ENCODE data around the gene ZNF48.

Gene ZNF48

DNA sequence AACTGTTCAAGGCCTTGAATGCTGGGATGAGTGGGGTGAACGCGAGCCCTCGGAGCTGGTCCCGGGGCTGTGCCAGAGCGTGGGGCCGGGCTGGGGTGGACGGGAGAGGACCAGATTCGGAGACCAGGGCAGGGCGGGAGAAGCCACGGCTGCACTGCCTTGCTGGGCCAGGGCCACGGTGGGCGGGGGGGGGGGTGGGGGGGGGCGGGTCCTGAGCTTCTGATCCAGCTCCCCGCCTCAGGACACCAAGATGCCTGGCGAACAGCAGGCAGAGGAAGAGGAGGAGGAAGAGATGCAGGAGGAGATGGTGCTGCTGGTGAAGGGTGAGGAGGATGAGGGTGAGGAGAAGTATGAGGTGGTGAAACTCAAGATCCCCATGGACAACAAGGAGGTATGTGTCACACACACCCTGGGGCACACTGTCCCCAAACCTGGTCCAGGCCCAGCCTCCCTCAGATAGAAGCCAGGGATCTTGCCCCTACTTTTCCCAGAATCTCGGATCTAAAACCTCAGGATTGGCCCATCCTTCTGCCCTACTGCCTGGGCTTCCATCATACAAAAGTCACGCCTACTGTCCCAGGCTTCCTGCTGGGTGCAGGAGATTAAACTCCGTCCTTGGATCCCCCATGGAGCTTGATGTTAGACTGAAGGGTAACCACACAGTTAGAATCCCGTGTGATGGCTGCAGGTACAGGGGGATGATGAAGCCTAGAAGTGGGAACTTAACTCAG, 12.7 kb downstream of the ZNF48 start:
- no peak for FAIRE-seq

DNA sequence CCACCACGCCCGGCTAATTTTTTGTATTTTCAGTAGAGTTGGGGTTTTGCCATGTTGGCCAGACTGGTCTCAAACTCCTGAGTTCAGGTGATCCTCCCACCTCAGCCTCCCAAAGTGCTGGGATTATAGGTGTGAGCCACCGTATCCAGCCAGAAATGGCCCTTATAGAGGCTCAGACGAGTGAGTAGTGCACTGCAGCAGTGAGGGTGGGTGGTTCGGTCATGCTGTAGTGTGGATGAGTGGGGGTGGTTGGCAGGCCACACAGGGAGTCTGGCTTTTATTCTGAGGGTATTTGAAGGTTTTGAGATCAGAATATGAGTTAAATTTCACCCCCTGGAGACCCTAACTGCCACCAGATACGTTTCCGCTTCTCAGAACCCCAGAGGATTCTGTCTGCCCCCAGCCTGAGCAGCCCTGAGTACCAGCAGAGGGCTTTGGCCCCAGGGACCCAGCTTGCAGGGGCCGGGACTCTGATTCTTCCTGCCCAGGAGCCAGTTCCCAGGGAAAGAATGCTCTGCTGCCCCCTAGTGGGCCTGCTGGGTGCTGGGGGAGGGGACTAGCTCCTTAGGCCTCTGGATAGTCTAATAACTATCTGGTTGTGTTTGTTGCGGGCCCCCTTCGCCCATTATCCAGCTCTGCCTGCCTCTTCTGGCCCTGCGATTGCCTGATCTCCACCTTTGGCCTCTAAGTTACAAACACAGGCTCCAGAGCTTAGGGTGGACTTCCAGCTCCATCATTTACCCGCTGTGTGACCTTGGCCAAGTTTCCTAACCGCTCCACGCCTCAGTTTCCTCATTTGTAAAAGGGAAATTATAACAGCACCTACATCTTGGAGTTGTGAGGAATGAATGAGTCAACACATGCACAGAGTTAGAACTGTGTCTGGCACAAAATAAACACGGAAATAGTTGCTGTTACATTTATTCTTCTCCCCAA, 14.2 kb downstream of the ZNF48 start:
- FAIRE-seq, result no peak

DNA sequence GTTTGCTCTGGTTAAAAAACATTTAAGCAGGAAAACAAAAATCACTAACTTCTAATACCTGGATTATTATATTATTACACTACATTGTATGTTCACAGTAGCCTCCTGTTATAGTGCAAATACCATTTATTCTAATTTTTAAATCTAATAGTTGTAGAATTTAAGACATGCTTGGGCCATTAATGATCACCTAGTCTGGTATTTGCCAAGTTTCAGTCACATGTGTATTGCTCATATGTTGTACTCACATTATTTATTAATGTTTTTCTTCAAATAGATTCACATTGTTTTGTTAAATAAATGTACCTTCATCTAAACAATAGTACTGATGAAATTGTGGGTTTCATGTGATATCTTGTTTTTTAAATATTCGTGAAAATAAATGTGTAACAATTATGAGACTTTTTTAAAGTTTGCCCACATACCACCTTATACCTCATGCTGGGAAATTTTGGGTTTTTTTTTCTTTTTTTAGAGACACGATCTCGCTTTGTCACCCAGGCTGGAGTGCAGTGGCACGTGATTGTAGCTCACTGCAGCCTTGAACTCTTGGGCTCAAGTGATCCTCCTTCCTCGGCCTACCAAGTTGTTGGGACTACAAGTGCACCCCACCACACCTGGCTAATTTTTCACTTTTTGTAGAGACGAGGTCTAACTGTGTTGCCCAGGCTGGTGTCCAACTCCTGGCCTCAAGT, 18.0 kb downstream of the ZNF48 start:
- FAIRE-seq, result no peak

DNA sequence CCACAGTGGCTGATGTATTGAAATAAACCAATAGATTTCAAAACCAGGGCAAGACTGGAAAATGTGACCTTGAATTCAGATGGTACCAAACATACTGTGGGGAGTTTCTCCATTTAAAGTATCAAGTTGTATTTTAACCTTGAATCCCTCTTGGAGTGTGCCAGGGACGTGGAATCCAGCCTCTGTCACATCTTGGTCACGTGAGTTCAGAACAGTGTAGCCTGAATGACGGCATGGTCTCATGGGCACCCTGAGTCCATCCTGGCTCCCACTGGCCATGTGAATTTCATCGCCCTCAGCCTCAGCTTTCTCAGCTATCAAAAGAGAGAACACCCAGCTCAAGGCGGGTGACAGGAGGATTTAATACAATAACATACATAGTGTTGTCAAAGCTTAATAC, 18.9 kb downstream of the ZNF48 start:
- no peak for FAIRE-seq

DNA sequence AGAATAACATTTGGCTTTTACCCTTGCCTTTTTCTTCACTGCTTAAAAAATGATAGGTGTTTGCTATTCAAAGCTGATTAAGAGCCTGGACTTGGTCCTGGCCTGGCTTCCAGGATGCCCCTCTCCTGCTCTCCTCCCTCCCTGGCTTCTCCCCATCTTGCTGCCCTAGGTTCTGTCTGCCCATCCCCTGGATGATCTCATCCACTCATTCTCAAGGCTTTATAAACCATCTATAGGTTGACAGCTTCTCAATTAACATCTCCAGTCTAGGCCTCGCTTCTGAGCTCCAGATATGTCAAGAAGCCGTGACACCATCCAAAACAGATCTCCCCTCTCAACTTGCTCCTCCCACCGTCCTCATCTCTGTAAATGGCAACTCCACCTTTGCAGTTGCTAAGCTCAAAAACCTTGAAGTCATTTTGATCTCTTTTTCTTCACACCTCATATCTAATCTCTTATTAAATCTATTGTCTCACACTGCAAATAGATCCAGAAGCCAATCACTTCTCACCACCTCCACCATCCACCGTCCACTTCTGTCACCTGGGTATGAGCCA, 20.9 kb downstream of the ZNF48 start:
- FAIRE-seq, result no peak

DNA sequence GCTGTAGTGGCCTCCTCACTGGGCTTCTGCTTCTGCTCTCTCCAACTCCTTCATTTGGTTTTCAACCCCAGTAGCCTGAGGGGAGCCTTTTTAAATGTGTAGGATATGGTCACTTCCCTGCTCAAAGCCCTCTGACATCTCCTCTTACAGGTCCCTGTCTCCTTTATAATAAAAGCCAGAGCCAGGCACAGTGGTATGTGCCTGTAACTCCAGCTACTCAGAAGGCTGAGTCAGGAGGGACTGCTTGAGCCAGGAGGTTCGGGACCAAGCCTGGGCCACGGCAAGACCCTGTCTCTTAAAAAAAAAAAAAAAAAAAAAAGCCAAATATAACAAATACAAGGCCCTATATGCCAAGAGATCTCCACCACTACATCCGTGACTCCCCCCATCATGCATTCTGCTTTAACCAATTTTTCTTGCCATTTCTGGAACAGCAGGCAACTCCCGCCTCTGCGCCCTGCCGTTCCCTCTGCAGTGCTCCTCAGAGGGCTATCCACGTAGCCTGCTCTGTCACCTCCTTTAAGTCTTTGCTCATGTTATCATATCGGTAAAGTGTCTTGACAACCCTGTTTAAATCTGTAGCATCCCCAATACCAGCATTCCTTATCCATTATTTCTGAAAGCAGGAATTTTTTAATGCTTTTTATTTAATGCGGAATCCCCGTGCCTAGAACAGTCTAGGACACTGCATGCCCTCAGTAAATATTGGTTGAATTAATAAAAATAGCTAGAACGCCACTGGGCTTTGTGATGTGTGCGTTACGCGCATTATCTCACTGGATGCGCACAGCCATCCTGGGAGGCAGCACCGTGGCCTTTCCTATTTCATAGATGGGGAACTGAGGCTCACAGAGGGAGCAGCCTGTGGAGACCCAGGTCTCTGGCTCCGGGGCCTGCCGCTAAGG, 21.7 kb downstream of the ZNF48 start:
- no peak for FAIRE-seq

DNA sequence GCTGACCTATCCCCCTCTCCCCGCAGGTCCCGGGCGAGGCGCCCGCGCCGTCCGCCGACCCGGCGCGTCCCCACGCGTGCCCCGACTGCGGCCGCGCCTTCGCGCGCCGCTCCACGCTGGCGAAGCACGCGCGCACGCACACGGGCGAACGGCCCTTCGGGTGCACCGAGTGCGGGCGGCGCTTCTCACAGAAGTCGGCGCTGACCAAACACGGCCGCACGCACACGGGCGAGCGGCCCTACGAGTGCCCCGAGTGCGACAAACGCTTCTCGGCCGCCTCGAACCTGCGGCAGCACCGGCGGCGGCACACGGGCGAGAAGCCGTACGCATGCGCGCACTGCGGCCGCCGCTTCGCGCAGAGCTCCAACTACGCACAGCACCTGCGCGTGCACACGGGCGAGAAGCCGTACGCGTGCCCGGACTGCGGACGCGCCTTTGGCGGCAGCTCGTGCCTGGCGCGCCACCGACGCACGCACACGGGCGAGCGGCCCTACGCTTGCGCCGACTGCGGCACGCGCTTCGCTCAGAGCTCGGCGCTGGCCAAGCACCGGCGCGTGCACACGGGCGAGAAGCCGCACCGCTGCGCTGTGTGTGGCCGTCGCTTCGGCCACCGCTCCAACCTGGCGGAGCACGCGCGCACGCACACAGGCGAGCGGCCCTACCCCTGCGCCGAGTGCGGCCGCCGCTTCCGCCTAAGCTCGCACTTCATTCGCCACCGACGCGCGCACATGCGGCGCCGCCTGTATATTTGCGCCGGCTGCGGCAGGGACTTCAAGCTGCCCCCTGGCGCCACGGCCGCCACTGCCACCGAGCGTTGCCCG, 22.5 kb downstream of the ZNF48 start:
- FAIRE-seq, result no peak

DNA sequence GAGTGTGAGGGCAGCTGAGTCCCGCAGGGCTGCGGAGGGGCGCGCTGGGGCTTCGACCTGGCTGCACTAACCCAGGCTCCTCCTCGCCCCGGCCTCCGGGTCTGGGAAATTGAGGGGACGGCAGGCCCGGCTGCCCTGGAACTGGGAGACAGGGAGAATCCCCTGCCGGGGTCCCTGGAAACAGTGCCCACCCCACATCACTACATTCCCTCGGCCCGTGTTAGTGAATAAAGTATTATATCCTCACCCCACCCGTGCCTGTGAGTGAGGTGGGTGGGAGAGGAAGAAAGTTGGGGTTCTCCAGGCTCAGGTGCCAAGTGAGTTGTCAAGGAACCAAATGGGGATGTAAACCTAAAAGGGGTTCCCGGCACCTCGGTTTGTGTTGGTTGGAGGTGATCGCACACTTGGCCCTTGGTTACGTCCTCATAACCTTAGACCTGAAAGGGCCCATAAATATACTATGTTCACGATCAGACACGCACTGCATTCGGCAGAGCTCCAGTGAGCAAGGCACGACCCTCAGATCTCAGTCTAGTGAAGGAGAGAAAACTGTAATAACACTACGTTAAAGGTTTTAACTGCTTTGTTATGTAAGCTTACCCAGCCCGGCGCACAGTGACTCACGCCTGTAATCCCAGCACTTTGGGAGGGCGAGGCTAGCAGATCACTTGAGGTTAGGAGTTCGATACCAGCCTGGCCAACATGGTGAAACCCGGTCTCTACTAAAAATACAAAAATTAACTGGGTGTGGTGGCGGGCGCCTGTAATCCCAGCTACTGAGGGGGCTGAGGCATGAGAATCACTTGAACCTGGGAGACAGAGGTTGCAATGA, 23.3 kb downstream of the ZNF48 start:
- no peak for FAIRE-seq

DNA sequence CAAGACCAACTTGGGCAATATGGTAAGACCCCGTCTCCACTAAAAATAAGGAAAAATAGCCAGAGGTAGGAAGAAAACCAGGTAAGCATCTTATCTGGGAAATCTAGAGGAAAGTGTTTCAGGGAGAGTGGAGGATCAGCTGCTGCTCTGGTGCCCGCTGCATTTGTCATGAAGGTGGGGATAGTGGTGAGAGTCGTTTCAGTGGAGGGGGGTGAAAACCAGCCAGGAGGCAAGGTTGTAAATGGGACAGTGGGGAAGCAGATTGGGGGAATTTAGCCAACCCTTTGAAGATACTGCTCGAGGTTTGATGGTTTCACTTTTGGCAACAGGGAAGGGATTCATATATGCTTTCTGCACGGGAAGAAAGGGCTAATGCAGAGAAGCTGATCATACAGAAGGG, 25.8 kb downstream of the ZNF48 start:
- FAIRE-seq, result no peak

DNA sequence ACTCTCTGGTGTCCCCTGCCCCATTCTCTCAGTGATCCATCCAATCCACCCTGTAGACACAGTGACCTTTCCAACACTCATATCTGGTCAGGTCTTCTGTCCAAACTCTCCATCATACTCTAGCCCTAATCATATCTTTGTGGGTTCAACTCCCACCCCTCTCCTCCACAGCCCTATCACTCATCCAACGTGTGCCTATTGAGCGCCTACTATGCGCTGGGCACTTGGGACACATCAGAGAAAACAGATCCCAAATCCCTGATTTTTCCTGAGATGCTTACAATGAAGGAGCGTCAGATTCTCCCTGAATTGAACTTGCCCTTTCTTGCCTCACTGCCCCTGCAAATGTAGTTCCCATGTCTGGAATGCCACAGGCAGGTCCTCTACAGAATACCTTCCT, 32.8 kb downstream of the ZNF48 start:
- FAIRE-seq, result no peak

DNA sequence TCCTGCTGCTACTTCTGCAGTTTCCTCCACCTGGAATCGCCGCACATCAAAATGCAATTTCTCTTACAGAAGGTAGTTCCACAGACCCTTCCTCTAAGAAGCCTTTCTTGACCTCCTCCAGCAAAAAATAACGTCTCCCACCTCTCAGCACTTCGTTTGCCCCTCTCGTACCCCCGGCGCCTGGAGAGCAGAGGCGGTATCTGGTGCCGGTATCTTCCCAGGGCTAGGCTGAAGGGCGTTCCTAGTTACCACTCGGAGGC, 34.1 kb downstream of the ZNF48 start:
- FAIRE-seq, result no peak

DNA sequence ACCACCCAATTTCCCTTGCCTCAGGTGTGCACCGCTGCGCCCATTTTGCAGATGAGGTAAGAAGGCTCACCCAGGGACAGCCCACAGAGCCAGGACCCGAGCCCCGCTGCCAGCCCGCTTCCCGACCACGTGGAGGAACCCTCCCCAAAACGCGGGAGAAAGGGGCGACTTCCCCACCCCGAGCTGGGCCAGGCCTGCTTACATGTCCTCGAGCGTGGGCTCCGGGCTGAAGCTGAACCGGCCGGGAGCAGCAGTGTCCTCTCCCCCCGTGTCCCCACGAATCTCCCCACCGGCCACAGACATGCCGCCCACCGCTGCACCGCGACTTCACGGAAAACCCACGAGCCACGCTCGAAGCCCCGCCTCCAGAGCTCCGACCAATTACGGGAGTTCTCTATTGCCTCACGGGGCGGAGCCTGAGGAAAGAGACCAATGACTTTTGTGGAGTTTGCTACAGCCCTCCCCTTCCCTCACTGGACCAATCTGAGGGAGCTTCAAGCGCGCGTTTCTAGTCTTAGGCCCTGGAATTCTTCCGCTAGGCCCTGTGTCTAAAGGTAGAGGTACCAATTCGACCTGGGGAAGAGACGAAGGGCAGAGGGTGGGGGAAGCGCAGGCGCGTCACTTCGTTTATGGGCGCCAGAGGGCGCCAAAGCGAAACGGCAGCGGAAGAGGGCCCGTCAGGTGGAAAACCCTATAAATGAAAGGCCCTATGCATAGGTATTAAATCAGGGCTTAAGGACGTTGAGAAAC, 34.6 kb downstream of the ZNF48 start, which contains the start of gene DCTPP1:
TSS of gene DCTPP1 (minus strand) at position 353 of the 750 bp plus-strand sequence. CDS start at position 303, 50 bp downstream.
- no peak for FAIRE-seq

DNA sequence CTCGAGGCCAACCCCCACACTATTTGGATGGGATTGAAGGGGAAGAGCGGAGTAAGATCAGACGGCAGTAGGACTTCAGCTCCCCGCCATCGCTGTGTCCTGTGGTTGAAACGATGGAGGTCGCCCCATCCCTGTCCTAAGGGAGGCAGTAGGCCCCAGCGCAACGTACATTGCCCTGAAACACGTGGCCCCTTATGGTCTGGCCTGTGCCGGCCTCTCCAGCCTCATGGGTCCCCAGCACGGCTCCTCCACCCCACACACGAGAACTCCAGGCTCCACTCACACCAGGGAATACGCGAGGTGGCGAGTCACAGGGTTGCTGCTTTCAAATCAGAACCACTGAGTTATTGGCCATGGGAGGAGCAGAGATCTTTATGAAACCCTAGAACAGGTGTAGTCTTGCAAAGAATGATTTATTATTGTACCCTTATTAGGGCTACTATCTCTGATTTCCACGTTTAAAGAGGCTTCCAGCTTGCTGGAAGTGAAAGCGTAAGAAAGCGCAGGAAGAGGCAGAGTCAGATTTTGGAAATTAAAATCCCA, 35.3 kb downstream of the ZNF48 start:
- no peak for FAIRE-seq

DNA sequence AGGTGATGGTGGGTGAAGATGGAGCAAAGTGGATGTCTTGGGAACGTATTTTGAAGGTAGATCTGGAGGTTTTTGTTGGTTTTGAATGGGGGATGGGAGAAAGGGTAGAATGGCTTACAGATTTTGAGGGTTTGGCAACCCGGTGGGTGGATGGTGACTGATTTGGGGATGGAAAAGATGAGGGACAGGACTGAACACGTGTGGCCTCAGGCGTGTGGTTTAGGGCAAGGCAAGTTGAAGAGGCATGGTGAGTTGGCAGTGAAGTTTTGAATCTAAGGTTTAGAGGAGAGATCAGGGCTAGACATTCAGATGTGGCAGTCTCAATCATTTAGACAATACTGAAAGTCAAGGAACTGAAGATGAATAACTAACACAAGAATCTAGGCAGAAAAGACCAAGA, 39.6 kb downstream of the ZNF48 start:
- FAIRE-seq, result no peak

DNA sequence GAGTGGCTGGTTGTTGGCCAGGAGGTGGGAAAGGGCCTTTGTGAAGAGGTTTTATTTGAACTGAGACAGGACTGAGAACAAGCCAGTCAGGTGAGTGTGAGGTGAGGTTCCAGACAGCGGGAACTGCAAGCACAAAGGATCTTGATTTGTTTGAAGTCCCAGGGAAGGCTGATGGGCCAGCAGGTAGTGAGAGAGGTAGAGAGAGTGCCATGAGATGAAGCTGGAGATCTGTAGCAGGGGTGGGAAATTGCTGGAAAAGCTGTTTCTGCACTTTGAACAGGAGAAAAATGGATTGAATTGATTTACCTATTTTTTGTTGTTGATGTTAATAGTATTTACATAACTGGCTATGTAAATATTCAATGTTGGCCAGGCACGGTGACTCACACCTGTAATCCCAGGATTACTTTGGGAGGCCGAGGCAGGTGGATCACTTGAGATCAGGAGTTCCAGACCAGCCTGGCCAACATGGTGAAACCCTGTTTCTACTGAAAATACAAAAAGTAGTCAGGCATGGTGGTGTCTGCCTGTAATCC, 42.4 kb downstream of the ZNF48 start:
- FAIRE-seq, result no peak

DNA sequence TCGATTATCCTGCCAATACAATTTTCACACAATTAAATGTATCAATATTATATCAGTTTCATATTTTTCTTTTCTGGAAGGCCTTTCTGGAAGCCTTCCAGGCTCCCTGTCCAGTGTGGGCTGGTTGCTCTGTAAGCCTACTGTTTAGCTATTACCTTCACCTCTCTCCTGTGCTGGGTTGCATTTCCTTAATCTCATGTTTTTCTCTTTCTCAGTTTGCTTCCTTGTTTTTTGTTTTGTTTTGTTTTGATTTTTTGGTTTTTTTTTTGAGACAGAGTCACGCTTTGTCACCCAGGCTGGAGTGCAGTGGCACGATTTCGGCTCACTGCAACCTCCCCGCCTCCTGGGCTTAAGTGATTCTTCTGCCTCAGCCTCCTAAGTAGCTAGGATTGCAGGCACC, 43.6 kb downstream of the ZNF48 start:
- no peak for FAIRE-seq

DNA sequence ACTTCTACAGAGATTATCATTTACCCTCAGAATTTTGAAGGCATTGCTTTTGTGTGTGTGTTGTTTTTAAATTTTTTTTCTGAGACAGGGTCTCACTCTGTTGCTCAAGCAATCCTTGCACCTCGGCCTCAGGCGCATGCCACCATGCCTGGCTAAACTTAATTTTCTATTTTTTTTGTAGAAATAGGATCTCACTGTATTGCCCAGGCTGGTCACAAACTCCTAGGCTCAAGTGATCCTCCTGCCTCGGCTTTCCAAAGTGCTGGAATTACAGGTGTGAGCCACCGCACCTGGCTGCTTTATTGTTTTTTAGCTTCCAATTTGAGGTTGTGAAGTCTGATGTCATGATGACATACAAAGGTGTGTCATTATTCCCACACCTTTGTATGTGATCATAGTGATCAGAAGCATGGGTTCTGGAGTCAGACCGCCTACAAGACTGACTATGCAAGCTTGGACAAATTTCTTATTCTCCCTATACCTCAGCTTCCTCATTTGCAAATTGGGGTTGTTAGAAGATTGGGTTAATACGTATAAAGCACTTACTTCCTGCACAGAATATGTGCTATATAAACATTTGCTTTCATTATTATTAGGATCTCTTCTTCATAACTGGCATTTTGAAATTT, 44.6 kb downstream of the ZNF48 start:
- FAIRE-seq, result no peak

DNA sequence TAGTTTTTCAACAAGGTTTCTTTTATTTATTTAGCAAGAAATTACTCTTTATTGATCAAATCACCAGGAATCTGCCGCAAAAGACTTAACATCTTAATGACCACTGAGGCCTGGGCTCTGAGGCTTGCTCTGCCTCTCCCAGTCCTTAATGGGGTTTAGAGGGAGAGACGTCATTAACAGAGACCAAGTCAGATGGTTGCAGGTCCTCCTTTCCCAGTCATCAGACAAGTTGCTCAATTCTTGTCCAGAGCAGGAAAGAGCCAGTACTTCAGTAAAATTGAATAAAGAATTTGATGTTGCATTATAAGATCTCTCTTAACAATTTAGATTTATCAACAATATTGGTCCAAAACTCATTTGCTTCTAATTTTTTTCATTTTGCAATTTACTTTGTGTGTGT, 48.4 kb downstream of the ZNF48 start:
- no peak for FAIRE-seq

Measured in colon (tissue), 2 donors.